Activated T-cell treated with anti-CD3 and anti-CD28 coated beads, Interleukin-2, amount 50 U/mL, for 4 hours (primary cell): Measurements from ENCODE around the gene SGK1. TPM values are rescaled to one million over a fixed set of nuclear protein-coding genes. Genes with fewer than 3 reads are reported as not detected.

Experiments
- ATAC-seq, 2 donors: fragments of 200-7000 bp; cut with Tn5 transposase; one replicate each; pipeline ENCODE4 v1.10.0; 2021
- DNase-seq: peaks from one replicate; pipeline ENCODE4 v3.0.0-alpha.2; 2020
- H3K27me3 Mint-ChIP-seq: one replicate; pipeline ENCODE4 v1.8.0; 2021; ENCODE audit warnings: low read depth, mixed read lengths
- H3K36me3 Mint-ChIP-seq: one replicate; pipeline ENCODE4 v1.8.0; 2022; ENCODE audit warnings: mixed read lengths; ENCODE audit not compliant: insufficient read depth
- H3K4me1 Mint-ChIP-seq: one replicate; pipeline ENCODE4 v1.8.0; 2021; ENCODE audit warnings: low read depth, mixed read lengths
- H3K4me3 Mint-ChIP-seq: one replicate; pipeline ENCODE4 v1.8.0; 2021; ENCODE audit warnings: mild to moderate bottlenecking, moderate library complexity, mixed read lengths
- H3K9me3 Mint-ChIP-seq: one replicate; pipeline ENCODE4 v1.8.0; 2021; ENCODE audit warnings: mixed read lengths
- total RNA-seq, 3 donors: library from RNA; stranded (reverse); gene quantifications; one replicate each; pipeline ENCODE4 v1.2.1, GENCODE V29; 2021

Gene SGK1
- total RNA-seq, 3 donors from 2014 or later, result 26.4 to 40.4 (median 36.9) TPM

- no peaks in the 10 kb centered on the region for H3K9me3 Mint-ChIP-seq
- H3K36me3 Mint-ChIP-seq, result peaks cover 2% of the 10 kb centered on the region
- DNase-seq (peak; percentile 82), ATAC-seq (peak; percentile 72 to 74)
- peaks cover 36% of the 10 kb centered on the region for H3K4me1 Mint-ChIP-seq
- H3K27me3 Mint-ChIP-seq, result no peaks in the 10 kb centered on the region
- H3K4me3 Mint-ChIP-seq, result peak overlapping the region; percentile 90
Observed at GRCh38 chr6:134178161-134179044, 139.5 kb downstream of the SGK1 start.

GRCh38 chr6:134177753-134178160 lies 140.2 kb downstream of the SGK1 start:
- Mint-ChIP-seq H3K9me3 (no peaks in the 10 kb centered on the region), H3K4me3 (peak overlapping the region; percentile 90), H3K4me1 (peaks cover 43% of the 10 kb centered on the region), H3K27me3 (no peaks in the 10 kb centered on the region), H3K36me3 (peaks cover 8% of the 10 kb centered on the region)
- no peak for ATAC-seq
- DNase-seq, result no peak

- H3K9me3 Mint-ChIP-seq, result no peaks in the 10 kb centered on the region
- peaks cover 48% of the 10 kb centered on the region for H3K4me1 Mint-ChIP-seq
Observed at GRCh38 chr6:134177236-134177635, 140.7 kb downstream of the SGK1 start.

GRCh38 chr6:134176264-134176975 lies 141.5 kb downstream of the SGK1 start:
- H3K4me3 Mint-ChIP-seq, result peak overlapping the region; percentile 93
- no peaks in the 10 kb centered on the region for H3K9me3 Mint-ChIP-seq
- peaks cover 21% of the 10 kb centered on the region for H3K36me3 Mint-ChIP-seq
- no peaks in the 10 kb centered on the region for H3K27me3 Mint-ChIP-seq
- peaks cover 56% of the 10 kb centered on the region for H3K4me1 Mint-ChIP-seq
- DNase-seq, result peak; percentile 14
- no peak for ATAC-seq

More at GRCh38 chr6:134177236-134177635, 140.7 kb downstream of the SGK1 start:
- no peaks in the 10 kb centered on the region for H3K27me3 Mint-ChIP-seq
- peak overlapping the region; percentile 90 for H3K4me3 Mint-ChIP-seq
- no peak for DNase-seq
- no peak for ATAC-seq
- peaks cover 13% of the 10 kb centered on the region for H3K36me3 Mint-ChIP-seq

- peaks cover 28% of the 10 kb centered on the region for H3K36me3 Mint-ChIP-seq
- no peaks in the 10 kb centered on the region for H3K27me3 Mint-ChIP-seq
- peak overlapping the region; percentile 93 for H3K4me3 Mint-ChIP-seq
- DNase-seq (peak; percentile 41), ATAC-seq (peak; percentile 2 to 5)
- peaks cover 63% of the 10 kb centered on the region for H3K4me1 Mint-ChIP-seq
- no peaks in the 10 kb centered on the region for H3K9me3 Mint-ChIP-seq
Observed at GRCh38 chr6:134175532-134176263, 142.2 kb downstream of the SGK1 start.

- Mint-ChIP-seq H3K36me3 (peaks cover 36% of the 10 kb centered on the region), H3K27me3 (no peaks in the 10 kb centered on the region), H3K4me1 (peaks cover 68% of the 10 kb centered on the region), H3K9me3 (no peaks in the 10 kb centered on the region), H3K4me3 (peak overlapping the region; percentile 93)
- ATAC-seq, result peak; percentile 77 to 83
- peak; percentile 96 for DNase-seq
Observed at GRCh38 chr6:134174672-134175531, 143.0 kb downstream of the SGK1 start.

- Mint-ChIP-seq H3K9me3 (no peaks in the 10 kb centered on the region), H3K36me3 (peaks cover 40% of the 10 kb centered on the region), H3K4me1 (peaks cover 68% of the 10 kb centered on the region), H3K27me3 (no peaks in the 10 kb centered on the region), H3K4me3 (peak overlapping the region; percentile 93)
- peak; percentile 8 to 9 for ATAC-seq
- DNase-seq, result peak; percentile 90
Observed at GRCh38 chr6:134173936-134174671, 143.8 kb downstream of the SGK1 start.

- Mint-ChIP-seq H3K36me3 (peaks cover 45% of the 10 kb centered on the region), H3K4me1 (peaks cover 64% of the 10 kb centered on the region), H3K27me3 (no peaks in the 10 kb centered on the region), H3K4me3 (peak overlapping the region; percentile 93), H3K9me3 (no peaks in the 10 kb centered on the region)
- no peak for DNase-seq
- no peak for ATAC-seq
Observed at GRCh38 chr6:134173366-134173725, 144.6 kb downstream of the SGK1 start.

GRCh38 chr6:134172706-134173365 lies 145.1 kb downstream of the SGK1 start:
- DNase-seq (no peak), ATAC-seq (no peak)
- Mint-ChIP-seq H3K4me1 (peaks cover 62% of the 10 kb centered on the region), H3K27me3 (no peaks in the 10 kb centered on the region), H3K36me3 (peaks cover 48% of the 10 kb centered on the region), H3K9me3 (no peaks in the 10 kb centered on the region), H3K4me3 (peak overlapping the region; percentile 93)

- Mint-ChIP-seq H3K4me1 (peaks cover 56% of the 10 kb centered on the region), H3K9me3 (no peaks in the 10 kb centered on the region), H3K27me3 (no peaks in the 10 kb centered on the region), H3K36me3 (peaks cover 51% of the 10 kb centered on the region), H3K4me3 (peak overlapping the region; percentile 93)
- DNase-seq (no peak), ATAC-seq (no peak)
Observed at GRCh38 chr6:134172020-134172705, 145.7 kb downstream of the SGK1 start.

GRCh38 chr6:134171517-134171916 lies 146.4 kb downstream of the SGK1 start:
- no peak for DNase-seq
- no peak for ATAC-seq
- Mint-ChIP-seq H3K9me3 (no peaks in the 10 kb centered on the region), H3K27me3 (no peaks in the 10 kb centered on the region), H3K4me3 (peak overlapping the region; percentile 93), H3K4me1 (peaks cover 52% of the 10 kb centered on the region), H3K36me3 (peaks cover 52% of the 10 kb centered on the region)

- Mint-ChIP-seq H3K9me3 (no peaks in the 10 kb centered on the region), H3K36me3 (peaks cover 52% of the 10 kb centered on the region), H3K27me3 (no peaks in the 10 kb centered on the region), H3K4me3 (peak overlapping the region; percentile 93), H3K4me1 (peaks cover 48% of the 10 kb centered on the region)
- DNase-seq (no peak), ATAC-seq (no peak)
Observed at GRCh38 chr6:134170844-134171243, 147.1 kb downstream of the SGK1 start.
